GM23248 (cell line): ENCODE results near the gene MGMT.

Source experiments
- EZH2 ChIP-seq: fragments of 200-600 bp; sonication (generic); IDR thresholded peaks from 2 replicates; pipeline ENCODE4 v1.6.1; 2018; ENCODE audit warnings: antibody characterized with exemption, mild to moderate bottlenecking; ENCODE audit not compliant: insufficient read depth, poor library complexity, severe bottlenecking
- EZH2phosphoT487 ChIP-seq: fragments of 200-600 bp; sonication (generic); IDR thresholded peaks from 2 replicates; pipeline ENCODE4 v1.6.1; 2018; ENCODE audit warnings: antibody characterized with exemption, moderate library complexity, mild to moderate bottlenecking, low read depth; ENCODE audit not compliant: insufficient read depth

DNA sequence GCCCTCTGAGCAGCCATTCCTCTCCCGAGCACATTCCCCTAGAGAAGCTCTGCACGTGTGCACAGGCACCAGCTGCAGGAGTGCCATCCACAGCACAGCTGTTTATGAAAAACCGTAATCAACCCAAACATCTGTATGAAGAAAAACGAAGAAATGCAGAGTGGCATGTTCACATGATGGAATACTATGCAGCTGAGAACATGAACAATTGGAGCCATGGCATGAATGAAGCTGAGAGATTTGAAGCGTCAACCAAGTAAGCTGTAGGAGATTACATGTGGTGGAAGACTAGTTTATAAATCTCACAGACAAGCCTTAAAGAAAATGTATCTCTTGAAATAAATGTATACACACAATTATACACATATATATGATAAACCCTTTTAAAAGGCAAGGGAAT, 320.5 kb downstream of the MGMT start:
- TF ChIP-seq EZH2 (no peak), EZH2phosphoT487 (no peak)
